BJ (cell line): ENCODE results near the gene ARFRP1. TPM values are rescaled to one million over a fixed set of nuclear protein-coding genes. Genes with fewer than 3 reads are reported as not detected.

ENCODE experiments used
- CTCF ChIA-PET: fragments of 350-600 bp; formaldehyde crosslinking; extraction: SDS; loops from one replicate; lab custom pipeline; 2021; ENCODE audit warnings: antibody characterized with exemption, inconsistent platforms; lab: Yijun Ruan, JAX
- POLR2A ChIA-PET: fragments of 300-600 bp; sonication (Branson Sonifier 250); formaldehyde crosslinking; extraction: SDS; loops from one replicate; lab custom pipeline; 2021; ENCODE audit warnings: antibody characterized with exemption; lab: Charles Lee
- DNase-seq: peaks from one replicate; pipeline ENCODE4 v3.0.0-alpha.2; 2011; ENCODE audit warnings: low read depth
- H3K27me3 ChIP-seq: 2 replicates; pipeline ENCODE4 v1.6.0; 2011; ENCODE audit warnings: low read length; ENCODE audit not compliant: control insufficient read depth, insufficient read depth
- H3K36me3 ChIP-seq: 2 replicates; pipeline ENCODE4 v1.5.1; 2011; ENCODE audit warnings: low read length; ENCODE audit not compliant: control insufficient read depth, insufficient read depth
- H3K4me3 ChIP-seq: 2 replicates; pipeline ENCODE4 v1.5.1; 2011; ENCODE audit warnings: low read depth, mild to moderate bottlenecking, control low read depth, low read length
- CTCF ChIP-seq: IDR thresholded peaks from 2 replicates; pipeline ENCODE4 v1.5.1; 2011; ENCODE audit warnings: low read depth, mild to moderate bottlenecking, control low read depth, inconsistent platforms, low read length, moderate library complexity; ENCODE audit not compliant: insufficient read depth
- polyA plus RNA-seq: library from polyadenylated mRNA; depleted of rRNA; stranded (reverse); fragments of >200 nt; gene quantifications from 2 replicates; pipeline ENCODE4 v1.2.3, GENCODE V29; 2011

The ARFRP1 gene
- polyA plus RNA-seq, 1 experiment, result 41.9 TPM

GRCh38 chr20:63737945-63738686 lies 30.3 kb upstream of the ARFRP1 start:
- DNase-seq, result no peak
- no peak for TF ChIP-seq CTCF
- CTCF ChIA-PET, result no interaction called here
- POLR2A ChIA-PET, result no interaction called here
- peaks cover 26% of the 10 kb centered on the region for H3K36me3 ChIP-seq
- H3K27me3 ChIP-seq, result no peaks in the 10 kb centered on the region
- H3K4me3 ChIP-seq, result no peak overlapping the region

- DNase-seq, result no peak
- Histone ChIP-seq H3K4me3 (no peak overlapping the region), H3K36me3 (peaks cover 24% of the 10 kb centered on the region), H3K27me3 (no peaks in the 10 kb centered on the region)
- no peak for TF ChIP-seq CTCF
- ChIA-PET CTCF (no interaction called here), POLR2A (no interaction called here)
These were observed 29.8 kb upstream of the ARFRP1 start for GRCh38 chr20:63737695-63737944.

GRCh38 chr20:63736893-63737694 lies 29.3 kb upstream of the ARFRP1 start:
- no peak for TF ChIP-seq CTCF
- CTCF ChIA-PET, result no interaction called here
- POLR2A ChIA-PET, result no interaction called here

GRCh38 chr20:63735859-63736718 lies 28.3 kb upstream of the ARFRP1 start, which contains the start of gene LIME1:
Gene LIME1, plus strand, starts transcription at chr20:63736664. Its CDS starts 886 bp downstream, at chr20:63737550.
- TF ChIP-seq CTCF, result no peak
- Histone ChIP-seq H3K27me3 (no peaks in the 10 kb centered on the region), H3K36me3 (peaks cover 19% of the 10 kb centered on the region), H3K4me3 (no peak within 1 kb of the TSS)
- DNase-seq, result no peak
- CTCF ChIA-PET, result no interaction called here
- POLR2A ChIA-PET, result no interaction called here

More at GRCh38 chr20:63736893-63737694, 29.3 kb upstream of the ARFRP1 start:
- DNase-seq, result no peak
- Histone ChIP-seq H3K4me3 (no peak overlapping the region), H3K36me3 (peaks cover 22% of the 10 kb centered on the region), H3K27me3 (no peaks in the 10 kb centered on the region)
